Retinal pigment epithelial cell (primary cell): Measurements from ENCODE around the gene ZNF672.

Experiments
- DNase-seq: peaks from one replicate; pipeline ENCODE4 v3.0.0-alpha.2; 2010; ENCODE audit warnings: low read depth
- H3K4me3 ChIP-seq: 2 replicates; pipeline ENCODE4 v1.5.1; 2011; ENCODE audit warnings: mild to moderate bottlenecking, low read length, control low read depth, moderate library complexity
- TF ChIP-seq, protein P1 (sequence below): conservative IDR thresholded peaks from 2 replicates; pipeline ENCODE4 v1.5.1; 2011; ENCODE audit warnings: low read depth, low read length, control low read depth, inconsistent platforms

ZNF672 gene

DNA sequence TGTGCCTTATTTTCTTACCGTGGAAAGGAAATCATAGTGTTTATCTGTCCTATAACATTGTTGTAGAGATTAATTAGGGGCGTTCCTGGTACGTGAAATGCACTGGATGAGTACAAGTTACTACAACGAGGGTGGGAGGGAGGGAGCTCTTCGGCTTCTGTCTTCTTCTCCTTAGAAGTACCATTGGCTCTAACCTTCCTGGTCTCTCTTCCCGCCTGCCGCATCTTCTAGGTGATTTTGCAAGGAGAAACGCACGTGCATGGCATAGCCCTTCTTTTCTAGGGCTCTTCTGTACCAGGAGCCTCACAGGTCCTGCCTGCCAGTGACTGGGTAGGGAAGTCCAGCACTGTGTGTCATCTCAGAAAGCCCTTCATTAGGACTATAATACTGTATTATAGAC is 29.1 kb upstream of the ZNF672 start:
- no peak for DNase-seq
- TF ChIP-seq, protein P1, sequence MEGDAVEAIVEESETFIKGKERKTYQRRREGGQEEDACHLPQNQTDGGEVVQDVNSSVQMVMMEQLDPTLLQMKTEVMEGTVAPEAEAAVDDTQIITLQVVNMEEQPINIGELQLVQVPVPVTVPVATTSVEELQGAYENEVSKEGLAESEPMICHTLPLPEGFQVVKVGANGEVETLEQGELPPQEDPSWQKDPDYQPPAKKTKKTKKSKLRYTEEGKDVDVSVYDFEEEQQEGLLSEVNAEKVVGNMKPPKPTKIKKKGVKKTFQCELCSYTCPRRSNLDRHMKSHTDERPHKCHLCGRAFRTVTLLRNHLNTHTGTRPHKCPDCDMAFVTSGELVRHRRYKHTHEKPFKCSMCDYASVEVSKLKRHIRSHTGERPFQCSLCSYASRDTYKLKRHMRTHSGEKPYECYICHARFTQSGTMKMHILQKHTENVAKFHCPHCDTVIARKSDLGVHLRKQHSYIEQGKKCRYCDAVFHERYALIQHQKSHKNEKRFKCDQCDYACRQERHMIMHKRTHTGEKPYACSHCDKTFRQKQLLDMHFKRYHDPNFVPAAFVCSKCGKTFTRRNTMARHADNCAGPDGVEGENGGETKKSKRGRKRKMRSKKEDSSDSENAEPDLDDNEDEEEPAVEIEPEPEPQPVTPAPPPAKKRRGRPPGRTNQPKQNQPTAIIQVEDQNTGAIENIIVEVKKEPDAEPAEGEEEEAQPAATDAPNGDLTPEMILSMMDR, result no peak
- no peak overlapping the region for H3K4me3 ChIP-seq

DNA sequence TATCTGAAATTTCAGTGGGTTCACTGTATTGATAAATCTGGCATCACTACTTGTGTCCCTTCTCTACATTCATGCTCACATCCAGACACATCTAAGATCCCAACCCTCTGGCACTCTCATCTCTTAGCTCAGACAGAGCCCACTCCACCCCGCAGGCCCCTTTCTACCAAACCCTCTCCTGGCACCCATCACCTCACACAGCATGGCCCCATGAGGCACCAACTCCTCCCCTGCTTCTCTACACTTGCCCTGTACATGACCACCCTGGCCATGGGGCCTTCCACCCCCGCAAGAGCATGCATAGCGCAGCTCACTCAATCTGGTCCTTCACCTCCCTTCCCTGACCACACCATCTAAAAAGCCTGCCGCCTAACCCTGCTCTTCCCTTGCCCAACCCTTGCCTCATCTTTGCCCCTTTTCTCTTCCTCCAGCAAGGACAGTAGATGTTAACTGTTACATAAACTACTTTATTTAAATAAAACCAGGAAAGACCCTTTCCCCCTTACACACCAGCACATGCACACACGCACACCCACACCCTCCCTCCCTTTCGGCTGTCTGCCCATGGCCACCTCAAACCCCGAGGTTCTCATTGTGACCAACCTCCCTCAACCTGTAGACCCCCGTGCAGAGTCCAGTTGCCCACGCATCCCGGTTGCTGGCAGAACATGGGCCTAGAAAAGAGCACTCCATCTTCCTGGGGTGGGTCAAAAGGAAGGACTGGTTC is 27.9 kb upstream of the ZNF672 start:
- DNase-seq, result no peak
- H3K4me3 ChIP-seq, result no peak overlapping the region
- TF ChIP-seq, protein P1, result no peak

DNA sequence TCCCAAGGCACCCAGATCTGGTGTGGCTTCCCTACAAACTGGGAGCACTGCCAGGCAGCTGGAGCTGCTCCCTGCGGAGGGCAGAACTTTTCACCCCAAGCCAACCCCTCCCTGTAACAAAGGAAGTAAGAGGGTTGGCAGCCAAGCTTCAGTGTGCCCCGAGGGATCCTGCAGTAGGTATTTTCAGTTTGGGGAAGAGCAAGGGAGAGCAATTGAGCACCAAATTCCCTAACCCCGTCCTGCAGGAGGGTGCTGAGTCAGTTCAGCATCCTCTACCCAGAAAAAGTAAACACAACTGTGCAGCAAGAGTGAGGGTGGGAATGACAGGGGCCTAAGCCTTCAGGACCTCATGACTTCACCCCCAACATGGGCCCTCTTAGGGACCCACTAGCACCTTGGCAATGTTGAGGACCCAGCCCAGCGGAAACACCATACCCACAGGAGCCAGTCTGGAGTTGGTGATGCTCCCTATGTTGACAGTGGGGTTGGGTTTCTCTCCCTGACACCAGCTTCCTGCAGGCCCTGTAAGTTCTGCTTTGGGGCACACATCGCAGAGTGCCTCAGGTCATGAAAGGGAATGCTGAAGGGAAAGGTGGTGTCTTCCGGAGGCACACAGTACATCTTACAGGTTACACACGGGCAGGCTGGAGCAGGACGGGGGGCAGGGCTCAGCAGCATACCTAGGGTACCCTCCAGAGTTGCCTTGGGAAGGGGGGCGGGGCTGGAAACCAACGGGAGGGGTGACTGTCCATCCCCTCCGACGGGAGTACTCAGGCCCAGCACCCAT is 27.1 kb upstream of the ZNF672 start:
- H3K4me3 ChIP-seq, result no peak overlapping the region
- TF ChIP-seq, protein P1, result no peak
- DNase-seq, result no peak

DNA sequence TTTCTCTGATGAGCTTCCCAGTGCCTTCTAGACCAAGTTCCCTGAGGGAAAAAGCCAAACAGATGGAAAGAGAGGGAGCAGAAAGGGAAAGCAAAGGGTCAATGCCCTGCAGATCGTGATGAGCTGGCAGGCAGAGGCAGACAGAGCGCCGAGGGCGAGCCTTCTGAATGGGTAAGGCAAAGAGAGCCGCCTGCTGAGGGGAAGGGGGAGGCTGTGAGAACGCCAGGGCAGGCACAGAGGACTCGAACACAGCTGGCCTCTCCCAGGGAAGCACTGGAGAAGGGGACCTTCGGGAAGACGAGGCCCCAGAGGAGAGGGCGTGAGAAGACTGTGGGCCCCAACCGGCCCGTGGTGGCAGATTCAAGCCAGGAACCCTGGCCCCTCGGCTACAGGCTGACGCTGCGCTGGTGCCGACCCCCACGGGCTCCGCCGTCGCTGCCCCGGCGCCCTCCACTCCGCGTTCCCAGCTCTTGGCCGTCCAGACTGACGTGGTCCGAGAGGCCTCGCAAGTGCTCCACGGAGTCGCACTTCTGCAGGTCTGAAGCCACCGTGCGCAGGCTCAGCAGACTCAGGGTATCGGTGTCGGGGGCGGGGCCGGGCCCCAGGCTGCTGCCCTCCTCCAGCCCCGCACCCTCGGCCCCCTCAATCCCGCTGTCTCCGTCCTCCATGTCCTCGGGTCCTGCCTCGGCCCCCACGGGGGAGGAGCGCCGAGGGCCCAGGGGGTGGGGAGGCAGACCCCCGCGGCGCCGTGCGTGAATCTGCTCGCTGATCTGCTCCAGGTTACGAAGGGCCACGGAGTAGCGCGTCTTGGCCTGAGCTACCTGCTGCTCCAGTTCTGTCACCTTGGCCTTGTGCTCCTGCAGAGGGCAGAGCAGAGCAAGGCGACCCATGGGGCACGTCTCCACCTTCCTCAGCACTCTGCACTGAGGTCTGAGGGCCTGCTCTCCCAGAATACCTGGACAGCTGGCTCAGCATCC is 26.2 kb upstream of the ZNF672 start:
- DNase-seq, result no peak
- TF ChIP-seq, protein P1, result peak; percentile 8
- H3K4me3 ChIP-seq, result no peak overlapping the region

DNA sequence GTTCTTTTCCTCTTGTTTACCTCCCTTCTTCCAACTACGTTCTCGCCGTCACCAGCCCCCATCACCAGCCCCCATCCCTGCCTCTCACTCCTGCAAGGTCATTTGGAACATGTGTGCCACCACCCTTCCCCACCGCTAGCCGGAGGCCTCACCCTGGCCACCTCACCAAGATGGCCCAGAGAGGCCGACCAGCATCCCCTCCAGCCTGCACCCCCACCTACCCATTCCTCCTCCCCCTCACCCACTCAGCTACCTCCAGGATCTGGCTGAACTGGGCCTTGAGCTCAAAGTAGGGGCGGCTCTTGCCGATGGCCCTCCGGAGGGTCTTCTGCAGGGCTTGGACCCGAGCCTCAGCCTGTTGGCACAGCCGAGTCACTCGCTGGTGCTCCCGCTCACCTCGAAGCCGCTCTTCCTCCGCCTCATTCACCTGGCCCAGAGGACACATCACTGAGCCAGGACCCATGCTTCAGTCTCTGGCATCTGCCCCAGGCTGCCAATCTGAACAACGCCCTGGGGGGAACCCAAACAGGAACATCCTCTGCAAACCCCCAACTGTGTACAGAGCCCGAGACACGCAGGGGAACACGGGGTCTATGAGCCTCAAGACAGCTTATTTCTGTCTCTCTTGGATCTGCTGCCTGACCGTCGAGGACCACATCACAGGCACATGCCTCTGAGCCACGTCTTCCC is 25.1 kb upstream of the ZNF672 start:
- no peak overlapping the region for H3K4me3 ChIP-seq

DNA sequence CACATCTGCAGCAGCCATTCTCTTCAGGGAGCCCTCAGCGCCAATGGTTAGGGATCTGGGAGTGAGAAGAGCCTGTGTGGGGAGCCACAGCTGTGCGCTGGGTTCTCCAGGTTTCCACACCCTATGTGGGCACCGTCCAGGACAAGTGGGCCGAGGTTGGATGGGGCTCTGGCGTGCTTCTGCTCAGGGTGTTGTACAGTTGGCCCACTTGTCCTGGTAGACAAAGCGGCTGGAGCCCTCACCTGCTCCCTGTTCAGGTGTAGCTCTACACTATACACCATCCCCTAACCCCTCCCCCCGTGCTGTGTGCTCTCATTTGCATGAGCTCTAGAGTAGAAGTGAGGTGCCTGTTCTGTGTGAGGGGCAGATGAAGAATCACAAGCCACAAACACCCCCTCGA is 24.5 kb upstream of the ZNF672 start:
- H3K4me3 ChIP-seq, result no peak overlapping the region
- TF ChIP-seq, protein P1, result no peak
- no peak for DNase-seq

More for the DNA sequence above, 25.1 kb upstream of the ZNF672 start:
- TF ChIP-seq, protein P1, result no peak
- DNase-seq, result no peak
